Left lung (tissue), 10 donors: ENCODE measurements around the gene TMEM119. TPM values are rescaled to one million over a fixed set of nuclear protein-coding genes. Genes with fewer than 3 reads are reported as not detected.

ENCODE experiments used
- ATAC-seq: fragments of 200-7000 bp; cut with Tn5 transposase; one replicate; pipeline ENCODE4 v1.9.1; 2020; ENCODE audit warnings: moderate library complexity
- DNase-seq, 4 donors: peaks; one replicate each; pipeline ENCODE4 v3.0.0-alpha.2; 2013 to 2020
- H3K27ac ChIP-seq, 2 donors: fragments of 200-600 bp; sonication (generic) in 1 of 2; one replicate each; pipeline versions ENCODE4 v1.5.0 to v1.8.0; 2020 to 2021
- H3K27me3 ChIP-seq, 2 donors: fragments of 200-600 bp; sonication (generic) in 1 of 2; one replicate each; pipeline versions ENCODE4 v1.5.0 to v1.8.0; 2020 to 2021
- H3K36me3 ChIP-seq, 2 donors: fragments of 200-600 bp; sonication (generic) in 1 of 2; one replicate each; pipeline versions ENCODE4 v1.5.0 to v1.8.0; 2020 to 2021
- H3K4me1 ChIP-seq, 2 donors: fragments of 200-600 bp; one replicate each; pipeline ENCODE4 v1.8.0; 2021
- H3K4me3 ChIP-seq, 2 donors: fragments of 200-600 bp; sonication (generic) in 1 of 2; one replicate each; pipeline versions ENCODE4 v1.5.0 to v1.8.0; 2020 to 2021; ENCODE audit warnings: mild to moderate bottlenecking in 1 of 2
- H3K9me3 ChIP-seq, 2 donors: fragments of 200-600 bp; sonication (generic) in 1 of 2; one replicate each; pipeline versions ENCODE4 v1.5.0 to v1.8.0; 2020 to 2021
- intact Hi-C, 2 donors: fragments of 100-400 bp; cut with DNase I; formaldehyde crosslinking; loops; one replicate each; pipeline versions ENCODE4 v1.11.2 to v1.14.2; 2022
- polyA plus RNA-seq, 6 donors: library from polyadenylated mRNA; unstranded; fragments of 120-200 nt; gene quantifications; one replicate each; pipeline ENCODE4 v1.2.1, GENCODE V29; 2013; ENCODE audit not compliant: insufficient read length in 6 of 6
- total RNA-seq, 2 donors: library from RNA; stranded (reverse); fragmentation: NEBNext Ultra II Directional; extraction: Animal tissue kit (Norgen Biotek cat#: 25700); gene quantifications; one replicate each; pipeline ENCODE4 v1.2.1, GENCODE V29; 2021
- TF ChIP-seq, protein P1 (sequence below), 2 donors: fragments of 200-600 bp; sonication (generic) in 1 of 2; IDR thresholded peaks; one replicate each; pipeline versions ENCODE4 v1.5.0 to v1.8.0; 2021; ENCODE audit warnings: antibody characterized with exemption in 2 of 2
- donor health status: DM: no; HTN: yes; CAD: no.
- donor health status: DM: no; HTN: no; CAD: no.

TMEM119 gene
- total and polyA plus RNA-seq, 8 donors: 34.0 to 90.9 (median 45.9) TPM

GRCh38 chr12:108567406-108568337 is 30.2 kb downstream of the TMEM119 start:
- Histone ChIP-seq H3K27me3 (no peaks in the 10 kb centered on the region), H3K27ac (peak overlapping the region; percentile 45 to 77), H3K4me1 (peaks cover 15 to 55% of the 10 kb centered on the region in 2 donors), H3K9me3 (no peaks in the 10 kb centered on the region), H3K4me3 (no peak overlapping the region), H3K36me3 (peaks cover 4 to 63% of the 10 kb centered on the region in 2 donors)
- intact Hi-C loops: loop anchor here in 1 of 2 donors (5.0 kb wide), 2 partner anchors 50 to 235 kb away; no protein-coding TSS in a partner anchor
- TF ChIP-seq, protein P1, sequence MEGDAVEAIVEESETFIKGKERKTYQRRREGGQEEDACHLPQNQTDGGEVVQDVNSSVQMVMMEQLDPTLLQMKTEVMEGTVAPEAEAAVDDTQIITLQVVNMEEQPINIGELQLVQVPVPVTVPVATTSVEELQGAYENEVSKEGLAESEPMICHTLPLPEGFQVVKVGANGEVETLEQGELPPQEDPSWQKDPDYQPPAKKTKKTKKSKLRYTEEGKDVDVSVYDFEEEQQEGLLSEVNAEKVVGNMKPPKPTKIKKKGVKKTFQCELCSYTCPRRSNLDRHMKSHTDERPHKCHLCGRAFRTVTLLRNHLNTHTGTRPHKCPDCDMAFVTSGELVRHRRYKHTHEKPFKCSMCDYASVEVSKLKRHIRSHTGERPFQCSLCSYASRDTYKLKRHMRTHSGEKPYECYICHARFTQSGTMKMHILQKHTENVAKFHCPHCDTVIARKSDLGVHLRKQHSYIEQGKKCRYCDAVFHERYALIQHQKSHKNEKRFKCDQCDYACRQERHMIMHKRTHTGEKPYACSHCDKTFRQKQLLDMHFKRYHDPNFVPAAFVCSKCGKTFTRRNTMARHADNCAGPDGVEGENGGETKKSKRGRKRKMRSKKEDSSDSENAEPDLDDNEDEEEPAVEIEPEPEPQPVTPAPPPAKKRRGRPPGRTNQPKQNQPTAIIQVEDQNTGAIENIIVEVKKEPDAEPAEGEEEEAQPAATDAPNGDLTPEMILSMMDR (IDR thresholded peaks at IDR 0.05): no peak
- DNase-seq: no peak
- ATAC-seq: peak; percentile 47

GRCh38 chr12:108566452-108566851 is 31.4 kb downstream of the TMEM119 start:
- H3K4me1 ChIP-seq: peaks cover 19 to 56% of the 10 kb centered on the region in 2 donors
- H3K9me3 ChIP-seq: no peaks in the 10 kb centered on the region
- H3K4me3 ChIP-seq: no peak overlapping the region
- intact Hi-C loops: loop anchor here in 1 of 2 donors (5.0 kb wide), 2 partner anchors 51 to 236 kb away; no protein-coding TSS in a partner anchor
- TF ChIP-seq, protein P1 (IDR thresholded peaks at IDR 0.05): no peak
- ATAC-seq: no peak
- H3K27ac ChIP-seq: peak overlapping the region; percentile 45 to 77
- no peak for DNase-seq
- no peaks in the 10 kb centered on the region for H3K27me3 ChIP-seq
- H3K36me3 ChIP-seq: peaks cover 4 to 63% of the 10 kb centered on the region in 2 donors

DNA sequence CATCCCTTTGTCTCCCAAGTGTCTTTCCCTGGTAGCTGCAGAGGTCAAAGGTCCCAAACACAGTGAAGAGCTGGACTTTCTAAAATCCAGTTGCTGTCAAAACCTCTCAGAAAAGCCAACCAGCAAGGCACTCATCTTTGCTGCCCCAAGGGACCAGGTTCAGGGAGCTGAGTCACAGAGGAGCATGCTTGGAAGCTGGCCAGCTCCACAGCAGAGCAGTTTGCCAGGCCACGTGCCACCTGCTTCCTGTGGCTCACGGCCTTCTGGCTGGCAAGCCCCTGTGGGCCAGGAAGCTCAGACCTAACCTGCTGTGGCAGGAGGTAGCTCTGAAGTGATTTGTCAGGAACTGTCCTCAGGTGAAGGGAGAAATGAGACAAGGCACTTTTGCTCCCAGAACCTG is 31.9 kb downstream of the TMEM119 start:
- peaks cover 19 to 56% of the 10 kb centered on the region in 2 donors for H3K4me1 ChIP-seq
- H3K27ac ChIP-seq: peak overlapping the region; percentile 45 to 77
- TF ChIP-seq, protein P1 (IDR thresholded peaks at IDR 0.05): no peak
- no peaks in the 10 kb centered on the region for H3K9me3 ChIP-seq
- intact Hi-C loops: loop anchor here in 1 of 2 donors (5.0 kb wide), 2 partner anchors 51 to 236 kb away; no protein-coding TSS in a partner anchor
- DNase-seq (peak in 2 of 4 donors; percentile 87 to 89), ATAC-seq (peak; percentile 5)
- no peaks in the 10 kb centered on the region for H3K27me3 ChIP-seq
- no peak overlapping the region for H3K4me3 ChIP-seq
- peaks cover 4 to 63% of the 10 kb centered on the region in 2 donors for H3K36me3 ChIP-seq

GRCh38 chr12:108565146-108565545 is 32.7 kb downstream of the TMEM119 start:
- DNase-seq: no peak
- Histone ChIP-seq H3K4me3 (no peak overlapping the region), H3K9me3 (no peaks in the 10 kb centered on the region), H3K27ac (no peak overlapping the region), H3K27me3 (no peaks in the 10 kb centered on the region), H3K36me3 (peaks cover 4 to 62% of the 10 kb centered on the region in 2 donors), H3K4me1 (peaks cover 22 to 58% of the 10 kb centered on the region in 2 donors)
- TF ChIP-seq, protein P1 (IDR thresholded peaks at IDR 0.05): no peak
- ATAC-seq: no peak
- intact Hi-C loops: loop anchor here in 1 of 2 donors (5.0 kb wide), 2 partner anchors 52 to 237 kb away; no protein-coding TSS in a partner anchor

DNA sequence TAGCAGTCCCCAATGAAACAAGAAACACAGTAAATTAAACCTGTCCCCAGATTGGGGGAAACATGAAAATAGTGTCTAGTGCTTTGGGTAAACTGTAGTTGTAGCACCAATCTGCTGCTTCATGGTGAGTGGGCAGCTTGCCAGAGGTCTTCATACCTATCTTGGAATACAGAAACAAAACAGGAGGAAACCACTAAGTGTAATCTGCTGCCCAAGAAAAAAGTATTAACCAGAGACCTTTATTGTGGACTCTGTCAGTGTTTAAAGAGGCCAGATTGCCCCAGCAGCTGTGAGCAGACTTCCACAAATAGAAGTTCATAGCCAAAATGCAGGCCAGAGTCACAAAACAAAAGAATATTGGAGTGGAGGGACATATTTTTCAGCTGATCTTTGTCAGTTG is 33.2 kb downstream of the TMEM119 start:
- no peak for DNase-seq
- no peak for ATAC-seq
- intact Hi-C loops: loop anchor here in 1 of 2 donors (5.0 kb wide), 2 partner anchors 53 to 238 kb away; no protein-coding TSS in a partner anchor
- no peak overlapping the region for H3K4me3 ChIP-seq
- no peak overlapping the region for H3K27ac ChIP-seq
- H3K27me3 ChIP-seq: no peaks in the 10 kb centered on the region
- peaks cover 4 to 57% of the 10 kb centered on the region in 2 donors for H3K36me3 ChIP-seq
- H3K4me1 ChIP-seq: peaks cover 26 to 63% of the 10 kb centered on the region in 2 donors
- TF ChIP-seq, protein P1 (IDR thresholded peaks at IDR 0.05): no peak
- no peaks in the 10 kb centered on the region for H3K9me3 ChIP-seq
